HCT116 (cell line): ENCODE measurements around the gene GLB1L. TPM values are rescaled to one million over a fixed set of nuclear protein-coding genes. Genes with fewer than 3 reads are reported as not detected.

Experiments used
- ATAC-seq: fragments of 200-7000 bp; cut with Tn5 transposase; 2 replicates; pipeline ENCODE4 v1.9.1; 2020; ENCODE audit warnings: mild to moderate bottlenecking, moderate library complexity
- BruUV-seq: library from RNA; stranded (reverse); fragments of 400-500 nt; replicated peaks from 2 replicates; lab custom pipeline; 2021; lab: Mats Ljungman, UMichigan
- CTCF ChIA-PET: fragments of 300-600 bp; sonication (Branson Sonifier 250); formaldehyde crosslinking; loops from one replicate; lab custom pipeline; 2021; ENCODE audit warnings: antibody characterized with exemption; lab: Charles Lee
- POLR2A ChIA-PET: fragments of 300-600, 350-600 bp; sonication (Branson Sonifier 250); formaldehyde crosslinking; loops from one replicate; lab custom pipeline; 2021; ENCODE audit warnings: antibody characterized with exemption; lab: Charles Lee
- RAD21 ChIA-PET, 2 experiments: fragments of 300-600 bp; sonication (Branson Sonifier 250); formaldehyde crosslinking; loops; one replicate each; lab custom pipeline; 2023; ENCODE audit warnings: low total read pairs in 2 of 2; ENCODE audit not compliant: uncharacterized antibody in 2 of 2, unreplicated experiment in 2 of 2, low non-redundant PET in 1 of 2; lab: Charles Lee
- DNase-seq: peaks from one replicate; pipeline ENCODE4 v3.0.0-alpha.2; 2010; ENCODE audit warnings: low read depth, low spot score
- H2AFZ ChIP-seq: fragments of 200-600 bp; shearing (Covaris generic), sonication (generic); 2 replicates; pipeline ENCODE4 v1.6.1; 2017; ENCODE audit warnings: low read depth, mixed run types, mixed read lengths, antibody characterized with exemption, low read length; ENCODE audit not compliant: poor library complexity, severe bottlenecking
- H3K27ac ChIP-seq: 2 replicates; pipeline ENCODE4 v1.5.1; 2012; ENCODE audit warnings: low read depth, low read length
- H3K27me3 ChIP-seq: fragments of 200-600 bp; sonication (generic); 2 replicates; pipeline ENCODE4 v1.6.1; 2016; ENCODE audit warnings: mixed run types, low read length, mixed read lengths; ENCODE audit not compliant: insufficient read depth
- H3K36me3 ChIP-seq, 2 experiments: fragments of 200-500 bp in 1 of 2; fragments of 200-600 bp in 1 of 2; sonication (Bioruptor generic) in 1 of 2; sonication (generic) in 1 of 2; 2 replicates each; pipeline versions ENCODE4 v1.5.1 to v1.6.1; 2014 to 2016; ENCODE audit warnings: low read length in 2 of 2, inconsistent platforms in 1 of 2, mixed read lengths in 1 of 2, mixed run types in 1 of 2; ENCODE audit not compliant: insufficient read depth in 2 of 2, control insufficient read depth in 1 of 2
- H3K4me1 ChIP-seq, 2 experiments: fragments of 200-600 bp in 1 of 2; sonication (generic) in 1 of 2; 2 replicates each; pipeline versions ENCODE4 v1.5.1 to v1.6.1; 2012 to 2017; ENCODE audit warnings: low read length in 2 of 2, inconsistent platforms in 1 of 2, mild to moderate bottlenecking in 1 of 2, mixed read lengths in 1 of 2, mixed run types in 1 of 2, moderate library complexity in 1 of 2; ENCODE audit not compliant: insufficient read depth in 2 of 2, control insufficient read depth in 1 of 2
- H3K4me2 ChIP-seq: fragments of 200-600 bp; sonication (generic); 2 replicates; pipeline ENCODE4 v1.6.1; 2017; ENCODE audit warnings: mixed run types, low read length, mixed read lengths
- H3K4me3 ChIP-seq, 2 experiments: fragments of 200-600 bp in 1 of 2; sonication (generic) in 1 of 2; replicated peaks in 1 of 2; 2 replicates each; pipeline ENCODE4 v1.5.1; 2011 to 2016; ENCODE audit warnings: low read length in 2 of 2, control low read depth in 1 of 2, low read depth in 1 of 2, mild to moderate bottlenecking in 1 of 2, mixed read lengths in 1 of 2, mixed run types in 1 of 2
- H3K79me2 ChIP-seq: fragments of 200-600 bp; sonication (generic); 2 replicates; pipeline ENCODE4 v1.6.1; 2017; ENCODE audit warnings: mild to moderate bottlenecking, mixed run types, low read length, moderate library complexity, mixed read lengths; ENCODE audit not compliant: insufficient read depth
- H3K9ac ChIP-seq: fragments of 200-600 bp; sonication (generic); 2 replicates; pipeline ENCODE4 v1.6.1; 2016; ENCODE audit warnings: low read length, mixed read lengths
- H3K9me2 ChIP-seq: fragments of 200-600 bp; sonication (generic), shearing (Covaris generic); 2 replicates; pipeline ENCODE4 v1.6.1; 2017; ENCODE audit warnings: mixed run types, mild to moderate bottlenecking, moderate library complexity; ENCODE audit not compliant: insufficient read depth
- H3K9me3 ChIP-seq, 2 experiments: fragments of 200-500 bp in 1 of 2; fragments of 200-600 bp in 1 of 2; sonication (Bioruptor generic) in 1 of 2; sonication (generic) in 1 of 2; 2 replicates each; pipeline ENCODE4 v1.6.1; 2014 to 2017; ENCODE audit warnings: low read length in 2 of 2, mixed read lengths in 2 of 2, inconsistent platforms in 1 of 2, low read depth in 1 of 2, mild to moderate bottlenecking in 1 of 2, mixed run types in 1 of 2, moderate library complexity in 1 of 2; ENCODE audit not compliant: control insufficient read depth in 1 of 2, insufficient read depth in 1 of 2
- H4K20me1 ChIP-seq: fragments of 200-600 bp; sonication (generic), shearing (Covaris generic); 2 replicates; pipeline ENCODE4 v1.6.1; 2017; ENCODE audit warnings: mixed run types, mild to moderate bottlenecking, moderate library complexity; ENCODE audit not compliant: insufficient read depth
- CBX3 ChIP-seq: IDR thresholded peaks from 2 replicates; pipeline ENCODE4 v1.6.1; 2012; ENCODE audit warnings: low read depth
- EGR1 ChIP-seq: IDR thresholded peaks from 2 replicates; pipeline ENCODE4 v1.6.1; 2012; ENCODE audit warnings: low read depth
- EZH2 ChIP-seq: fragments of 200-600 bp; sonication (generic); IDR thresholded peaks from 2 replicates; pipeline ENCODE4 v1.6.1; 2017; ENCODE audit warnings: antibody characterized with exemption, mixed run types
- FOSL1 ChIP-seq: IDR thresholded peaks from 2 replicates; pipeline ENCODE4 v1.6.1; 2012; ENCODE audit warnings: low read depth
- JUND ChIP-seq: IDR thresholded peaks from 2 replicates; pipeline ENCODE4 v1.6.1; 2012
- RAD21 ChIP-seq: IDR thresholded peaks from 2 replicates; pipeline ENCODE4 v1.6.1; 2012; ENCODE audit warnings: low read depth, mild to moderate bottlenecking
- SIN3A ChIP-seq: IDR thresholded peaks from 2 replicates; pipeline ENCODE4 v1.6.1; 2012; ENCODE audit warnings: low read depth
- SP1 ChIP-seq: IDR thresholded peaks from 2 replicates; pipeline ENCODE4 v1.6.1; 2012; ENCODE audit warnings: low read depth
- SRF ChIP-seq: IDR thresholded peaks from 2 replicates; pipeline ENCODE4 v1.6.1; 2012; ENCODE audit warnings: low read depth
- YY1 ChIP-seq: IDR thresholded peaks from 2 replicates; pipeline ENCODE4 v1.6.1; 2011; ENCODE audit warnings: low read length, low read depth, moderate library complexity, mild to moderate bottlenecking; ENCODE audit not compliant: insufficient replicate concordance; ENCODE audit errors: extremely low read depth
- ZFX ChIP-seq: fragments of 450-650 bp; IDR thresholded peaks from 2 replicates; pipeline ENCODE4 v1.6.1; 2017
- ZNF274 ChIP-seq: fragments of 200-500 bp; sonication (Bioruptor generic); IDR thresholded peaks from 2 replicates; pipeline ENCODE4 v1.6.1; 2014; ENCODE audit warnings: mild to moderate bottlenecking, low read depth, low read length, inconsistent platforms
- intact Hi-C: fragments of 100-400 bp; cut with micrococcal nuclease; formaldehyde crosslinking; loops from 2 replicates; pipeline ENCODE4 v1.10.0; 2022
- total RNA-seq: library from RNA; stranded (reverse); gene quantifications from one replicate; pipeline ENCODE4 v1.2.1, GENCODE V29; 2021; ENCODE audit not compliant: unreplicated experiment
- TF ChIP-seq, protein P1 (sequence below): IDR thresholded peaks from 2 replicates; pipeline ENCODE4 v1.6.1; 2011; ENCODE audit warnings: mild to moderate bottlenecking, low read length, moderate library complexity; ENCODE audit not compliant: insufficient replicate concordance; ENCODE audit errors: extremely low read depth
- TF ChIP-seq, protein P2 (sequence below), 3 experiments: fragments of 200-600 bp in 1 of 3; sonication (generic) in 1 of 3; IDR thresholded peaks in 2 of 3; conservative IDR thresholded peaks in 1 of 3; 2 replicates each; pipeline ENCODE4 v1.5.1; 2012 to 2017; ENCODE audit warnings: low read depth in 2 of 3, low read length in 2 of 3, antibody characterized with exemption in 1 of 3, borderline replicate concordance in 1 of 3, control low read depth in 1 of 3, mild to moderate bottlenecking in 1 of 3, mixed read lengths in 1 of 3, mixed run types in 1 of 3, moderate library complexity in 1 of 3; ENCODE audit not compliant: insufficient read depth in 1 of 3
- TF ChIP-seq, protein P3 (sequence below): IDR thresholded peaks from 2 replicates; pipeline ENCODE4 v1.6.1; 2012

The GLB1L gene
- total RNA-seq, 1 experiment from 2014 or later: 6.6 TPM

DNA sequence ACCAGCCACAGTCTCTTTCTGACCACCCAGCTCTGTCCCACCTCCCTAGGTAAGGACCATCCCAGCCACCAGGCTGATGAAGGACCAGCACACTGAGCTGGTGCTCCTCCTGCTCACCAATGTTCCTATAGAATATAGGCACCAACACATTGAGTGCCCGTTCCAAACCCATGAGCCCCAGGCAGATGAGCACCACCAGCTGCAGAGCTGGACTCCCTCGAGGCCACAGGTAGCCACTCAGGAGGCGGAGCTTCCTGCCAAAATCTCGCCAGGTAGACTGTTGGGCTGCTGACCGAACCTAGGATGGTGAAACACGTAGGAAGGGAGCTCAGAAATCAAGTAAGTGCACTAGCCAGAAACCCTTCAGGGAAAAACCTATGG lies 28.7 kb downstream of the GLB1L start:
- no peaks in the 10 kb centered on the region for H4K20me1 ChIP-seq
- no TSS peak for BruUV-seq
- DNase-seq: no peak
- H3K79me2 ChIP-seq: no peaks in the 10 kb centered on the region
- H3K4me1 ChIP-seq: peaks cover 9 to 37% of the 10 kb centered on the region in 2 experiments; a peak in 3 of 4 replicates
- ChIA-PET CTCF (interaction anchor here (0.6 kb wide), 1 partner anchor 36 kb away, joined by 5 read pairs; no protein-coding TSS in a partner anchor), RAD21 (no interaction called here), POLR2A (interaction anchor here (2.3 kb wide), 1 partner anchor 10 kb away, joined by 18 read pairs; the partner anchor contains the start of gene ZFAND2B)
- H3K9ac ChIP-seq: no peak overlapping the region
- H3K27me3 ChIP-seq: no peaks in the 10 kb centered on the region
- no peaks in the 10 kb centered on the region for H3K9me2 ChIP-seq
- no peak overlapping the region for H3K27ac ChIP-seq
- intact Hi-C loops: no loop called here
- no peaks in the 10 kb centered on the region for H3K9me3 ChIP-seq
- no peak overlapping the region for H2AFZ ChIP-seq
- H3K4me2 ChIP-seq: 0 out of 2 replicates have a peak overlapping the region, but pooled peaks have one; percentile 5
- ATAC-seq: no peak
- no peak overlapping the region for H3K4me3 ChIP-seq
- peaks cover 3 to 15% of the 10 kb centered on the region in 2 experiments; a peak in 1 of 4 replicates for H3K36me3 ChIP-seq
- TF ChIP-seq EZH2 (no peak), SRF (no peak), CBX3 (no peak), ZFX (no peak), EGR1 (no peak), FOSL1 (no peak), RAD21 (no peak), SIN3A (no peak), JUND (no peak), YY1 (no peak), SP1 (no peak), ZNF274 (no peak)
- TF ChIP-seq, protein P1, sequence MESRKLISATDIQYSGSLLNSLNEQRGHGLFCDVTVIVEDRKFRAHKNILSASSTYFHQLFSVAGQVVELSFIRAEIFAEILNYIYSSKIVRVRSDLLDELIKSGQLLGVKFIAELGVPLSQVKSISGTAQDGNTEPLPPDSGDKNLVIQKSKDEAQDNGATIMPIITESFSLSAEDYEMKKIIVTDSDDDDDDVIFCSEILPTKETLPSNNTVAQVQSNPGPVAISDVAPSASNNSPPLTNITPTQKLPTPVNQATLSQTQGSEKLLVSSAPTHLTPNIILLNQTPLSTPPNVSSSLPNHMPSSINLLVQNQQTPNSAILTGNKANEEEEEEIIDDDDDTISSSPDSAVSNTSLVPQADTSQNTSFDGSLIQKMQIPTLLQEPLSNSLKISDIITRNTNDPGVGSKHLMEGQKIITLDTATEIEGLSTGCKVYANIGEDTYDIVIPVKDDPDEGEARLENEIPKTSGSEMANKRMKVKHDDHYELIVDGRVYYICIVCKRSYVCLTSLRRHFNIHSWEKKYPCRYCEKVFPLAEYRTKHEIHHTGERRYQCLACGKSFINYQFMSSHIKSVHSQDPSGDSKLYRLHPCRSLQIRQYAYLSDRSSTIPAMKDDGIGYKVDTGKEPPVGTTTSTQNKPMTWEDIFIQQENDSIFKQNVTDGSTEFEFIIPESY: no peak
- TF ChIP-seq, protein P2, sequence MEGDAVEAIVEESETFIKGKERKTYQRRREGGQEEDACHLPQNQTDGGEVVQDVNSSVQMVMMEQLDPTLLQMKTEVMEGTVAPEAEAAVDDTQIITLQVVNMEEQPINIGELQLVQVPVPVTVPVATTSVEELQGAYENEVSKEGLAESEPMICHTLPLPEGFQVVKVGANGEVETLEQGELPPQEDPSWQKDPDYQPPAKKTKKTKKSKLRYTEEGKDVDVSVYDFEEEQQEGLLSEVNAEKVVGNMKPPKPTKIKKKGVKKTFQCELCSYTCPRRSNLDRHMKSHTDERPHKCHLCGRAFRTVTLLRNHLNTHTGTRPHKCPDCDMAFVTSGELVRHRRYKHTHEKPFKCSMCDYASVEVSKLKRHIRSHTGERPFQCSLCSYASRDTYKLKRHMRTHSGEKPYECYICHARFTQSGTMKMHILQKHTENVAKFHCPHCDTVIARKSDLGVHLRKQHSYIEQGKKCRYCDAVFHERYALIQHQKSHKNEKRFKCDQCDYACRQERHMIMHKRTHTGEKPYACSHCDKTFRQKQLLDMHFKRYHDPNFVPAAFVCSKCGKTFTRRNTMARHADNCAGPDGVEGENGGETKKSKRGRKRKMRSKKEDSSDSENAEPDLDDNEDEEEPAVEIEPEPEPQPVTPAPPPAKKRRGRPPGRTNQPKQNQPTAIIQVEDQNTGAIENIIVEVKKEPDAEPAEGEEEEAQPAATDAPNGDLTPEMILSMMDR (IDR thresholded peaks at IDR 0.05 in 2 of 3, conservative IDR thresholded peaks at IDR 0.05 in 1 of 3; ENCODE audit: borderline replicate concordance in 1 of 3, insufficient read depth in 1 of 3, low read depth in 2 of 3, low read length in 2 of 3): no peak
- TF ChIP-seq, protein P3, sequence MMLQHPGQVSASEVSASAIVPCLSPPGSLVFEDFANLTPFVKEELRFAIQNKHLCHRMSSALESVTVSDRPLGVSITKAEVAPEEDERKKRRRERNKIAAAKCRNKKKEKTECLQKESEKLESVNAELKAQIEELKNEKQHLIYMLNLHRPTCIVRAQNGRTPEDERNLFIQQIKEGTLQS: no peak
- TF ChIP-seq, all 23 proteins: peak for 0
